Activated T-helper 1 cell treated with anti-CD3 and anti-CD28 coated beads, Interleukin-2, amount 50 U/mL, for 16 hours (primary cell): ENCODE measurements around the gene AOAH.

ENCODE experiments used
- DNase-seq, 2 donors: peaks; one replicate each; pipeline ENCODE4 v3.0.0-alpha.2; 2020; ENCODE audit warnings: low read depth in 1 of 2, low spot score in 1 of 2

The AOAH gene

DNA sequence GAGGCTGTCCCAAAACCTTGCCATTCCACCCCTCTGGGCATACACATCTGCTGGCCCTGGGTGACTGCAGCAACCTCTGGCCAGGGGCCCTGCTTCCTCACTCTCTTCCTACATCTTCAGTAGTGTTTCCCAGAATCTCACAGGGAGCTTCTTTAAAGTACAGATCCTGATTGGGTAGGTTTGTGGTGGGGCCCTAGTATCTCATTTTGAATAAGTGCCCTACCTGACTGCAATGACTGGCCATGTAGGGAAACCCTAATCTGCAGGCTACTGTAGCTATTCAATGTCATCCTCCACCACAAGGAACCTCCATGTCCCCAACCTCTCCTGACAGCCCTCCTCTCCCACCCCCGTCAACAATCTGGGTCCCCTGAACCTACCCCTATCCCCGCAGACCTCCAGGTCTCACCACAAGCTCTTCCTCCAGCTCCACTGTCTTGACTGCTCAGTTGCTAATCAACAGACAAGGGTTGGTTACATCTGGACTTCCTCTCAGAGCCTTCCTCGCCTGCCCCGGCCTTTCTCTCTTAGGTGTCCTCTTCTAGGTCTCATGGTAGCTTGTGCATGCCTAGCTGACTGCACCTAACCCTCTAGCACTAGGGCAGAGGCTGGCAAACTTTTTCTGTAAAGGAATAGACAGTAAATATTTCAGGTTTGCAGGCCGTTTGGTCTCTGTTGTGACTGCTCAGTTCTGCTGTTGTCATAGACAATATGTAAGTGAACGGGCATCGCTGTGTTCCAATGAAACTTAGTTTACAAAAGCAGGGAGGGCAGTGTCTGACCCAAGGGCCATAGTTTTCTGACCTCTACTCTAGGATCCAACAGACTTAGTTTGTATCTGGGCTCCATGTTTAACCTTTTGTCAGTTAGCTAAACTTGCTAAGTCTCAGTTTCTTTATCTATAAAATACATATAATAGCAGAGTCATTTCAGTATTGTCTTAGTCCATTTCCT, 121.1 kb downstream of the AOAH start:
- no peak for DNase-seq

- DNase-seq, result no peak
Measured at GRCh38 chr7:36602511-36602910, 121.8 kb downstream of the AOAH start.

DNA sequence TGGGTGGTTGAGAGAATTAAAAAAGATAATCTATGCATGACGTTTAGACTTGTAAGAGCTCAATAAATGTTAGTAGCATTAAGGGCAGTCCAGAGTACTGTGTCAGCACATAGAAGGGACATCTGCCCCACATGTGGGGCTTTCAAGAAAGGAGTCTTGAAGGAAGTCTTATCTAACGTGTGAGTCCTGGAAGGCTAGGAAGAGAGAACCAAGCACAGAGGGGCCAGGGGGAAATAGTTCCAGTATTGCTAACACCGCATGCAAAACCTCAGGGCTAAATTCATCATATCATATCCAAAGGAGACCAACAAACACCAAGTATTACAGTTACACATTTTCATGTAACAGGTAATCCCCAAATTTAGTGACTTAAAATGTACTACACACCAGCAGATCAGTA, 122.7 kb downstream of the AOAH start:
- no peak for DNase-seq

DNA sequence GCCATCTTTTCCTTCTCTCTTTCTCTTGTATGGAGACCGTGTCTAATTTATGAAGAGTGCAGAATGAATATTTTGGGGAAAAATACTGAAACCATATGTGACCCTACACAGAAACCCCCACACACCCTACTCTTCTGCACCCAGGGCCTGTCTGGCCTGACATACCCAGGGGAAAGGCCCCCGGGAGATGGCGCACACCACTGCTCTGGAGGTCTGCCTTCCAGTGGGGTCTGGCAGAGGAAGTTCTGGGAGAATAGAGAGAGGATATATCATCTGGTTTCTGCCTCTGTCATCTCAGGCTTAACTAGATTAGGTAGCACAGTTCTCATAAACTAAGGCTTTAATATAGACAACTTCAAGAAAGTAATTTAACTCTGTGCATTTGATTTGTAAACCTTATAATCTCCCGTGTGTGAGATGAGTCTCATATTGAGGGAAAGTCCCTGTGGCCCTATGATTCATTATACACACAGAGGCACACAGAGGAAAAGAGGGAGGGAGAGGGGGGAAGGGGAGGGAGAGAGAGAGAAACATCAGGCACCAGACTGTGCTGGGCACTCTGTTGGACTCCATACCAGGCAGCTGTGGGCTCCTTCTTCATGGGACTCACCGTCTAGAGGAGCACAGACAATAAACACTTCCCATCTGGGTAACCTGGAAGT, 123.3 kb downstream of the AOAH start:
- no peak for DNase-seq

GRCh38 chr7:36600314-36600682, 124.0 kb downstream of the AOAH start:
- no peak for DNase-seq

DNA sequence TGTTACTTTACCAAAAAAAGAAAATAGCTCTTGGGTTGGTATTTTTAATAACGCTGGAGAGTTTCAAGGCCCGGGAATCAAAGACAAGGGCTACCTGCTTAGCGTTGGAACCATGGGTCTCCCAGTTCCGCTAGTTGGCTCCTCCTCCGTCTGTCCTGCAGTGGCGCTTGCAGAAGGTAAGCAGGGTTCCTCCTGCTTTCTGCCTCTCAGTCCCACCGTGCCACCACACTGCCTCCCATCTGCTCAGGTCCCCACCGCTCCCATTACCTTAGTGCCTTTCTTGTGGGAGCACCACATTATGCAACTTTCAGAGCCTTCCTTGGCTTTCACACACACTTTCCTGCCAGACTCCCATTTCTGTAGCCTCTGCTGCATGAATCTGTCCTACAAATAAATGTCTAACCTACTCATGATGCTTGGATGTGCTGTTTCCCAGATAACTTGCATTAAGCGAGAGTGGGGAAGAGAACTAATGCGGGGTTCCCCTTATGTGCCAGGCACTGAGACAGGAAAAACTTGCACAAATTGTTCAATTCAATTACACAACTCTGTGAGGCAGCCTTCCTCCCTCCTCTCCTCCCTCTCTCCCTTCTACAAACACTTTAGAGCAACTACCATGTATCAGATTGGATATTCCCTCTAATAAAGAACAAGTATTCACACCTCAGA, 124.5 kb downstream of the AOAH start:
- no peak for DNase-seq

- no peak for DNase-seq
Measured at GRCh38 chr7:36598054-36598674, 126.1 kb downstream of the AOAH start.

- no peak for DNase-seq
Measured at GRCh38 chr7:36597090-36597773, 127.1 kb downstream of the AOAH start.

- DNase-seq, result no peak
Measured at GRCh38 chr7:36594445-36594844, 129.8 kb downstream of the AOAH start.

GRCh38 chr7:36591636-36592035, 132.7 kb downstream of the AOAH start:
- DNase-seq, result no peak

- no peak for DNase-seq
Measured at GRCh38 chr7:36589391-36589790, 134.9 kb downstream of the AOAH start.

- DNase-seq, result no peak
Measured at GRCh38 chr7:36583318-36583717, 141.0 kb downstream of the AOAH start.

GRCh38 chr7:36575832-36576231, 148.5 kb downstream of the AOAH start:
- no peak for DNase-seq

GRCh38 chr7:36573066-36573465, 151.2 kb downstream of the AOAH start:
- DNase-seq, result no peak

DNA sequence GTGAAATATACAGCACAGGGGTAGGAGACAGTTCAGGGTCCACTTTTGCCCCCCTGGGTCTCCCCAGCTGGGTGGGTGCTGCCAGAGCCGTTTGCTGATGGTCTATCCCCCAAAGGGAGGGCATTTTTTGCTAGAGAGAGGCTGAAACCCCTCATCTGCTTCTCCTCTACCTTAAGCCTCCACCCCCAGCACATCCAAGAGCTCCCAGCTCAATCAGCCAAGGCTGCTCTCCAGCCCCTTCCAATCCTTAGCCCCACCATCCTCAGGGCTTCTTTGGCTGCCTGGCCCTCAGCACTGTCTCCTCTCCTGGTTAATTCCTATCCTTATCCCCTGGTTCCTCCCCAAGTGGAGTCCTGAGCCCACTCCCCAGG, 153.1 kb downstream of the AOAH start:
- DNase-seq, result no peak

DNA sequence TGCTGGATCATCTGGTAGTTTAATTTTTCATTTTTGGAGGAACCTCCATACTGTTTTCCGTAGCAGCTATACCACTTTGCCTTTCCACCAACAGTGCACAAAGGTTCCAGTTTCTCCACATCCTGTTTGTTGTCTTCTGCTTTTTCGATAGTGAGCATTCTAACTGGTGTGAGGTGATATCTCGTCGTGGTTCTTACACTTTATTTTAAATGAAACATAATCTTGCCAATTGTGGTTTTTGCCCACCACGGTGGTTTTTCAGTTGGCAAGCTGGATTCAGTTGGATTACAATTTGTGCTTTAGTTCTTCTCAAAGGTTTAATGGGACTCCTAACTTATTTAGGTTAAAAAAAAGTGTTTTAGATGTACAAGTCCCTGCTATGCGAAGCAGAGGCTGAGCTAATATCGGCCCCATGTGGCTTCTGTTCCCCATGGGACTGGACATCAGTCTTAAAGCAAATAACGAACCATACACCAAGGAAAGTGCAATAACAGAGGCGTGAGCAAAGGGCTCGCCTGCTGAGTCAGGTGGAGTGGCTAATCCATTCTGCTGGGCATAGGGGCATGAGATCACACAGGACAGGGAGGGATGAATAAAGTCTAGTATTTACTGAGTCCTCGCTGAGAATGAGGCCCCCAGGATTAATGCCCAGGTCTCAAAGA, 153.6 kb downstream of the AOAH start:
- no peak for DNase-seq

GRCh38 chr7:36568452-36568849, 155.8 kb downstream of the AOAH start:
- DNase-seq, result no peak

GRCh38 chr7:36567699-36568451, 156.4 kb downstream of the AOAH start:
- no peak for DNase-seq

DNA sequence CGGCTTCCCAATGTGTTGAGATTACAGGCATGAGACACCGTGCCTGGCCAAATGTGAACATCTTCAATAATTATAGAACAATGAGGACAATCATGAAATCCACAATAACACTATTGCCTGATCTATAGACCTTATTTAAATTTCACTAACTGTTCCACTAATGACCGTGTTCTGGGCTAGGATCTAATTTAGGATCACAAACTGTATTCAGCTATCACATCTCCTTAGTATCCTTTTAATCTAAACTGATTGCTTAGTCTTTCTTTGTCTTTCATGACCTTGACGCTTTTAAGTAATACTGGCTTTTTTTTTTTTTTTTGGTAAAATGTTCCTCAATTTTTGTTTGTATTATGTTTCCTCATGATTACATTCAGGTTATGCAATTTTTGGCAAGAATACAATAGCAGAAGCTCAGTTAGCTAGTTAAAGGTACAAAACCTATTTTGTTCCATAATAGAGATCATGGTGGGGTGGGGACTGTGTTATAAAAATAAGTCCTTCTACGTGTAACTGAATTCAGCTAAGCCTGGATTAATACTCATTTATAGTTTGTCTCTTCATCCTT, 158.4 kb downstream of the AOAH start:
- no peak for DNase-seq
